ENCODE data around the gene KLHL13.
"Not testable (repeated sequence)": the region's sequence is repeated elsewhere in the genome, so short reads cannot be mapped to it uniquely, and the experiment has no call there.

Gene KLHL13

GRCh38 chrX:117973110-117973807, 143.4 kb downstream of the KLHL13 start:
- H3K27ac ChIP-seq: peak overlapping the region; percentile 13; the same call in 1 of the 2 replicates

GRCh38 chrX:117972711-117973109, 143.9 kb downstream of the KLHL13 start:
- H3K27ac ChIP-seq: peak overlapping the region; percentile 13; the same call in 1 of the 2 replicates
- no peak for TF ChIP-seq ZFX (IDR thresholded peaks at IDR 0.05; ENCODE audit: borderline replicate concordance)
- TF ChIP-seq CTCF (IDR thresholded peaks at IDR 0.05): no peak

More at GRCh38 chrX:117973110-117973807, 143.4 kb downstream of the KLHL13 start:
- TF ChIP-seq ZFX (IDR thresholded peaks at IDR 0.05; ENCODE audit: borderline replicate concordance): no peak
- no peak for TF ChIP-seq CTCF (IDR thresholded peaks at IDR 0.05)

- peak overlapping the region; percentile 76 for H3K27ac ChIP-seq
- no peak for TF ChIP-seq ZFX (IDR thresholded peaks at IDR 0.05; ENCODE audit: borderline replicate concordance)
- TF ChIP-seq CTCF (IDR thresholded peaks at IDR 0.05): no peak
Observed at GRCh38 chrX:117969782-117970181, 146.8 kb downstream of the KLHL13 start.

- H3K27ac ChIP-seq: peak overlapping the region; percentile 76
- no peak for TF ChIP-seq ZFX (IDR thresholded peaks at IDR 0.05; ENCODE audit: borderline replicate concordance)
- no peak for TF ChIP-seq CTCF (IDR thresholded peaks at IDR 0.05)
Observed at GRCh38 chrX:117969328-117969727, 147.3 kb downstream of the KLHL13 start.

GRCh38 chrX:117959045-117959444, 157.6 kb downstream of the KLHL13 start:
- no peak for TF ChIP-seq CTCF (IDR thresholded peaks at IDR 0.05)
- no peak for TF ChIP-seq ZFX (IDR thresholded peaks at IDR 0.05; ENCODE audit: borderline replicate concordance)

GRCh38 chrX:117957128-117957527, 159.5 kb downstream of the KLHL13 start:
- TF ChIP-seq CTCF (IDR thresholded peaks at IDR 0.05) (no peak), ZFX (IDR thresholded peaks at IDR 0.05; ENCODE audit: borderline replicate concordance) (no peak)

More at GRCh38 chrX:117959045-117959444, 157.6 kb downstream of the KLHL13 start:
- no peak overlapping the region for H3K27ac ChIP-seq

GRCh38 chrX:117939296-117939695, 177.3 kb downstream of the KLHL13 start:
- not testable (repeated sequence) for H3K27ac ChIP-seq

More at GRCh38 chrX:117957128-117957527, 159.5 kb downstream of the KLHL13 start:
- H3K27ac ChIP-seq: no peak overlapping the region
